Right kidney (tissue), 9 donors: Measurements from ENCODE around the gene EMC1.
"Not testable (repeated sequence)": the region's sequence is repeated elsewhere in the genome, so short reads cannot be mapped to it uniquely, and the experiment has no call there.

Experiments
- DNase-seq: peaks from one replicate; pipeline ENCODE4 v3.0.0-alpha.2; 2016
- long read RNA-seq, 8 donors: transcript quantifications; one replicate each; lab custom pipeline, GENCODE V29; 2026

EMC1 gene
- long read RNA-seq, donor 1, full-length matches to known transcripts: 2 of 18 reads
- long read RNA-seq, donor 1, partial matches to known transcripts: 16 of 18 reads
- long read RNA-seq, donor 1, other reads (novel, unspliced or antisense): 0 of 18 reads
- long read RNA-seq, donor 2, full-length matches to known transcripts: 2 of 2 reads
- long read RNA-seq, donor 2, partial matches to known transcripts: 0 of 2 reads
- long read RNA-seq, donor 2, other reads (novel, unspliced or antisense): 0 of 2 reads
- long read RNA-seq, donor 3, full-length matches to known transcripts: 1 of 1 reads
- long read RNA-seq, donor 3, partial matches to known transcripts: 0 of 1 reads
- long read RNA-seq, donor 3, other reads (novel, unspliced or antisense): 0 of 1 reads
- long read RNA-seq, donor 4, full-length matches to known transcripts: 4 of 33 reads
- long read RNA-seq, donor 4, partial matches to known transcripts: 11 of 33 reads
- long read RNA-seq, donor 4, other reads (novel, unspliced or antisense): 18 of 33 reads
- long read RNA-seq, donor 5, full-length matches to known transcripts: 2 of 2 reads
- long read RNA-seq, donor 5, partial matches to known transcripts: 0 of 2 reads
- long read RNA-seq, donor 5, other reads (novel, unspliced or antisense): 0 of 2 reads
- long read RNA-seq, donor 6, full-length matches to known transcripts: 3 of 3 reads
- long read RNA-seq, donor 6, partial matches to known transcripts: 0 of 3 reads
- long read RNA-seq, donor 6, other reads (novel, unspliced or antisense): 0 of 3 reads
- long read RNA-seq, donor 7, full-length matches to known transcripts: 7 of 81 reads
- long read RNA-seq, donor 7, partial matches to known transcripts: 74 of 81 reads
- long read RNA-seq, donor 7, other reads (novel, unspliced or antisense): 0 of 81 reads
- long read RNA-seq, donor 8, full-length matches to known transcripts: 5 of 19 reads
- long read RNA-seq, donor 8, partial matches to known transcripts: 14 of 19 reads
- long read RNA-seq, donor 8, other reads (novel, unspliced or antisense): 0 of 19 reads

GRCh38 chr1:19251305-19252196 lies at the start of gene EMC1, which contains the start of gene MRTO4:
Gene EMC1 (minus strand): TSS chr1:19251524. CDS start chr1:19251509, 15 bp downstream.
Gene MRTO4 (plus strand): TSS chr1:19251805. CDS start chr1:19251836, 31 bp downstream.
- DNase-seq: peak; percentile 99

GRCh38 chr1:19300211-19300610 lies 48.9 kb upstream of the EMC1 start:
- DNase-seq: no peak

- no peak for DNase-seq
These were observed 43.3 kb upstream of the EMC1 start for GRCh38 chr1:19294638-19295037.

- no peak for DNase-seq
These were observed 37.9 kb upstream of the EMC1 start for GRCh38 chr1:19289244-19289643.

- peak; percentile 46 for DNase-seq
These were observed 37.3 kb upstream of the EMC1 start, which contains the start of gene AKR7A3 for GRCh38 chr1:19288324-19289241. Gene AKR7A3 (minus strand): TSS chr1:19288770. CDS start chr1:19288709, 61 bp downstream.

GRCh38 chr1:19287436-19288185 lies 36.3 kb upstream of the EMC1 start:
- no peak for DNase-seq

GRCh38 chr1:19285807-19286206 lies 34.5 kb upstream of the EMC1 start:
- not testable (repeated sequence) for DNase-seq

GRCh38 chr1:19285366-19285765 lies 34.0 kb upstream of the EMC1 start:
- not testable (repeated sequence) for DNase-seq

GRCh38 chr1:19284881-19285280 lies 33.6 kb upstream of the EMC1 start:
- DNase-seq: no peak

- DNase-seq: no peak
These were observed 32.6 kb upstream of the EMC1 start for GRCh38 chr1:19283891-19284290.

GRCh38 chr1:19274636-19275035 lies 23.3 kb upstream of the EMC1 start:
- DNase-seq: no peak

GRCh38 chr1:19273844-19274531 lies 22.7 kb upstream of the EMC1 start:
- DNase-seq: peak; percentile 40

- DNase-seq: peak; percentile 19
These were observed 22.0 kb upstream of the EMC1 start for GRCh38 chr1:19273106-19273843.

- no peak for DNase-seq
These were observed 20.7 kb upstream of the EMC1 start for GRCh38 chr1:19272064-19272463.

GRCh38 chr1:19270343-19270730 lies 19.0 kb upstream of the EMC1 start:
- DNase-seq: not testable (repeated sequence)

GRCh38 chr1:19269427-19270342 lies 18.4 kb upstream of the EMC1 start:
- DNase-seq: not testable (repeated sequence)

GRCh38 chr1:19268445-19268844 lies 17.1 kb upstream of the EMC1 start:
- no peak for DNase-seq
